GM19099 (cell line): Measurements from ENCODE around the gene SLC6A11.

Source experiments
- POLR2A ChIP-seq: IDR thresholded peaks from 3 replicates; pipeline ENCODE4 v1.6.1; 2011; ENCODE audit warnings: low read depth; ENCODE audit not compliant: insufficient read length; ENCODE audit errors: extremely low read depth

SLC6A11 gene

GRCh38 chr3:10781981-10782380 is 34.0 kb upstream of the SLC6A11 start:
- no peak for TF ChIP-seq POLR2A

GRCh38 chr3:10783360-10784351 is 32.4 kb upstream of the SLC6A11 start:
- TF ChIP-seq POLR2A, result no peak

- TF ChIP-seq POLR2A, result no peak
These were observed 29.4 kb upstream of the SLC6A11 start for GRCh38 chr3:10786640-10787039.

GRCh38 chr3:10788451-10788850 is 27.6 kb upstream of the SLC6A11 start:
- no peak for TF ChIP-seq POLR2A

- TF ChIP-seq POLR2A, result no peak
These were observed 25.3 kb upstream of the SLC6A11 start for GRCh38 chr3:10790713-10791112.

- TF ChIP-seq POLR2A, result no peak
These were observed 23.8 kb upstream of the SLC6A11 start for GRCh38 chr3:10792208-10792607.

- no peak for TF ChIP-seq POLR2A
These were observed 17.2 kb upstream of the SLC6A11 start for GRCh38 chr3:10798600-10799367.

GRCh38 chr3:10804183-10804648 is 11.8 kb upstream of the SLC6A11 start:
- TF ChIP-seq POLR2A, result no peak

- no peak for TF ChIP-seq POLR2A
These were observed 10.0 kb upstream of the SLC6A11 start for GRCh38 chr3:10806006-10806405.

GRCh38 chr3:10808130-10808735 is 7.8 kb upstream of the SLC6A11 start:
- TF ChIP-seq POLR2A, result no peak

GRCh38 chr3:10808974-10809373 is 7.1 kb upstream of the SLC6A11 start:
- TF ChIP-seq POLR2A, result no peak

GRCh38 chr3:10810376-10810775 is 5.7 kb upstream of the SLC6A11 start:
- no peak for TF ChIP-seq POLR2A

- TF ChIP-seq POLR2A, result no peak
These were observed 2.6 kb upstream of the SLC6A11 start for GRCh38 chr3:10813425-10813824.

GRCh38 chr3:10814623-10815022 is 1.4 kb upstream of the SLC6A11 start:
- TF ChIP-seq POLR2A, result no peak

GRCh38 chr3:10815487-10815886 is 541 bp upstream of the SLC6A11 start:
- TF ChIP-seq POLR2A, result no peak

- no peak for TF ChIP-seq POLR2A
These were observed 830 bp downstream of the SLC6A11 start for GRCh38 chr3:10816863-10817253.

GRCh38 chr3:10817506-10817905 is 1.5 kb downstream of the SLC6A11 start:
- no peak for TF ChIP-seq POLR2A
